NCI-H345 treated with DMSO at 0.1 percent for 48 hours (cell line): ENCODE measurements around the gene XPO6.

Experiments
- DNase-seq: peaks from one replicate; lab custom pipeline; 2025; ENCODE audit not compliant: unreplicated experiment; lab: John Stamatoyannopoulos, UW

XPO6 gene

DNA sequence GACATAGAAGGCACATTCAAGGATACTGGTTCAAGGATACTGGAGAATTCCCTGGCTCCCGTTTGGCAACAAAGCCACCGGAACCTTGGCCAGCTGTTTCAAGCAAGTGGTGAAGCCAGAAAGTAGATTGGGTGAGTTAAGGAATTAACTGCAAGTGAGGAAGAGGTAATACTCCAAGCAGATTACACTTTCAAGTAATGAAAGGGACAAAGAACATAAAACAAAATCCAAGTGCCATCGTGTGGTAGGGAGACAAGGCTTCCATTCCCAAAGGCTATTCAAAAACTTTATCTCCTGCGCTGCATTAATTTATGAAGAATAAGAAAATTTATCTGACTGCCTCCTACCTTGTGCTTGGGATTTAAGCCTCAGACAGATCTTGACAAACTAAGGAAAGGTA, 27.8 kb downstream of the XPO6 start:
- DNase-seq, result no peak

DNA sequence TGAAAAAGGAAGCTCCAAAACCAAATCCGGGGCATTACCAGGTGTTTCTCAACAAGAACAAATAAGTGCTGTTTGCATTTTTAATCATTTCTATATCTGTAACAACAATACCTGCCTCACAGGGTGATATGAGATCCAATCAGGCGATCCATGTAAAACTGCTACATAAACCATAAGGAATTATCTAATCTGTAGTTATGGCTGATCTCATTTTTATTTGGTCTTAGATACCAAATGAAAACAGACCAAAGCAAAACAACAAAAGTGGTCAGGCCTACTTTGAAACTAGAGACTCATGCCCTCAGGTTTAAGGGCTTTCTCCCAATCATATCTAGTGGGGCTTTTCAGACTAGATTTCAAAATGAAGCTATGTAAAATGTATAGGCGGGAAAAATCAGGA, 28.3 kb downstream of the XPO6 start:
- no peak for DNase-seq

DNA sequence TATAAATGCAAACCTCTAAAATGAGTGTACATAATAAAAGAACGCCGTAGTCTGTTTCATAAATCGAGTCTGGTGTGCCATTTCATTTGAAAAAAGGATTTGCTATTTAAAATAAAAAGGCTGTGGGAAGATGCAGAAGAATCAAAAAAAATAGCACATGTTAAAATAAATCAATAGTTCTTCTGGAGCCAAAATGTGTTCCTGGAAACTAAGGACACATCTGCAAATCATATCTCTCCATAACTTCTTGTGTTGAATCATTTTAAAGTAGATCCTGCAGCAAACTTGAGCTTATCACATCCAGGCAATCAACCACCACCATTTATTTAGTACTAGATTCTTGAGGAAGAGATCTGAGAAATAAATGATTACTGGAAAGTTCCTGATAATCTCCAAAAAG, 29.0 kb downstream of the XPO6 start:
- DNase-seq, result no peak

DNA sequence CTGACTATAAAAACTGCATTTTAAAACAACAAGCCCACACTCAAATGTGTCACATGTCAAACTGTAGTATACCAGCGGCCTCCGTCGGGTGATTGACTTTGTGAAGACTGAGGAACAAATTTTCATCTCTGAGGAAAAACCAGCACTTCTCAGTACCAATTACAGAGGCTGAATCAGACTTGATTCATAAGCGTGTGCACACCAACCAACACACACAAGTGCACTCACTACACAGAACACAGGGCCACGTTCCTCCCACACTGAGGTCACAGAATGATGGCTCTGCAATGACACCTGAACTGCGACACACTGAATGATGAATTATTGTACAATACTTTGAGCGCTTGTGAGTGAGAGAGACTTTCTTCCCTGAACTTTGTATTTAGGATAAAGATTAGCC, 29.6 kb downstream of the XPO6 start:
- no peak for DNase-seq

DNA sequence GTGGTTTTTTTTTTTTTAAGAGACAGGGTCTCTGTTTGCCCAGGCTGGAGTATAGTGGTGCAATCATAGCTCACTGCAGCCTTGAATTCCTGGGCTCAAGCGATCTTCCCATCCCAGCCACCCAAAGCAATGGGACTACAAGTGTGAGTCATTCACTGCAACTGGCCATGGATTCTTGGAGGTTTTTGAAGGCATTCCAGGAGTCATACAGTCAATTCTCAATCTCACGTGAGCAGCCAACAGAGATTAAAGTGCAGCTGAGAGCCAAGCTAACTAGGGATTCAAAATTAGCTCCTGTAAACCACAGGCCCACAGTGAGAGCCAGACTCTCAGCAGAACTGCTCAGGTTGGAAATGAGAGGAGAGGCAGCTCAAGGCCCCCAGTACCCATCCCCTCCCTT, 30.2 kb downstream of the XPO6 start:
- no peak for DNase-seq

DNA sequence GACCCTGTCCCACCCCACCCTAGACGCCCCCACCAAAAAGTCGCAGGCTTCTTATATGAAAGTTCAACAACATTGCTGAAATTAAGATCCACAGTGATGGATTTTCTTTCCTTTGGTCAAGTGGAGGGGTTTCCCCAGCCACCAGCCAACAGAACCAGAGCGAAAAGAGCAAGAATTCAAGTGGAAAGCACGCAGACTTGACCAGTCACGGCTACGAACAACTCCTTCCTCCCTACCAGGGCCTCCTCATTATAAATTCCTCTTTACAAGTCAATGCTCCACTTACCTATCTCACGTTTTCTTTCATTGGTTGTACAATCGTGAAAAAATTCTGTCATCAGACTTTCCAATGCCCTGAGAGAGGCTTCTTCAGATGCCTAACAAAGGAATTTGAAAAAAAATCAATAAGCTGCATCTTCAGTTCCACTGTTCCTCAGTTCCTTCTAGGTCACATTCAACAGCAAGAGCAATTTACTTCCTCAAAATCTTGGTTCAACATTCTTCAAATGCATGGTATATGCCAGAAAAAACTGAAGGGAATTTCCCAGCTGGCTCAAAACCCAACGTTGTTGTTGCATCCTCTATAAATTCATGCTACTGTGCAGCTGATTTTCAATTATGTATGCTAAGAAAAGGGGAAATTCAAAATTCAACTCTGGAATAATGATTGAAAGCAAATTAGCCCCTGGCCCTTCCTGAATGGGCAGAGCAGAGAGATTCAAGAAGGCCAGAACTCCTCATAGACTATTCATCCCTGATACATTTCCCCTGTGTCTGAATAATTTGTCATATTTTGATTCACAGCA, 30.9 kb downstream of the XPO6 start:
- DNase-seq, result no peak

DNA sequence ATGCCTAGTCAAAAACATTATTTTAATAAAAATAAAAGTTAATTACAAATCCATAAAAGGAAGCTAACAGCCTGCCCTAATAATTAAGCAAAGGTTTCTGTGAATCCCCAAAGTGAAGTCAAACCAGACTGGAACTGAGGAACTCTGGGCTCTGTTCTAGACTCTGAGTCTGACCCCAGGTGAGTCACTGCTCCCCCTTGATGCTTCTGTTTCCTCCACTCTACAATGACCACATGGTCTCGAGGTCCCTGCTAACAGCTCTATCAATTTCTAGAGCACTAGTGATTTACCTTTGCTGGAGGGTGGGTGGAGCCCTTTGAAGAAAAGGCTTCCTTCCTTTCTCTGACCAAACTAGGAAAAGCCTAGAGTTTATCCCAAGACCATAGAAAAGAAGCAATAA, 32.4 kb downstream of the XPO6 start:
- no peak for DNase-seq

DNA sequence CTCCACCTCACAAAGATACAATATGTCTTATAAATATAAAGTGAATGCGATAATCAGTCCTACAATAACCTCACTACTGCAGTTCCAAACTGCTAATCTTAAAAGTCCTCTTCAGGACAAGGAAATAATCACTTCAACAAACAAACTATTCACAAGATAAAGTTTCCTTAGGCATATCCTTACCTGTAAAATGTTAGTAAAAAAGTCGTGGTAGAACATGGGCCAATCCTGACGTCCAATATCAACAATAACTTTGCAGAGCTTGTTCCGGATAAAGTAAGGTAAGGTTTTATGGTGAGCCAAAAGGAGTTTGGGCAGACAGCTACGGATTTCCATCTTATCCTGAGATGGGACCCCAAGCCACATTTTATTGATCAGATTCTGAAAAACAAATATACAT, 36.0 kb downstream of the XPO6 start:
- no peak for DNase-seq

DNA sequence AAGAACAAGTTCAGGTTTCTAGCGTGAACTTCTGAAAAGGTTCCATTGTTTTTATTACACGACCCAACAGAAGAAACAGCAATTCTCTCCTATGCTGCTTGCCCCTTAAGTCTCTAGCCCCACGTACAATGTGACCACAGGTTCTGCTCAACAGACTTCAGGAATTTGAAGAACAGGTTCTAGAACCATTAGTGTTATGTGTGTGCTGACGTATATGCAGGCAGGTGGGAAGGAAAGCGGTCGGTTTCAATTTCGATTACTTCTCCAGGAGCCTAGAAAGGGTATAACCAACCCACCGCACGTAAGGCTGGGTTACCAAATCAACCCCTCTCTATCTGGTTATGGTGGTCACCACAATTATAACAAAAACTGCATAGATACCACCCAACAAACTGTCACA, 39.4 kb downstream of the XPO6 start:
- no peak for DNase-seq

DNA sequence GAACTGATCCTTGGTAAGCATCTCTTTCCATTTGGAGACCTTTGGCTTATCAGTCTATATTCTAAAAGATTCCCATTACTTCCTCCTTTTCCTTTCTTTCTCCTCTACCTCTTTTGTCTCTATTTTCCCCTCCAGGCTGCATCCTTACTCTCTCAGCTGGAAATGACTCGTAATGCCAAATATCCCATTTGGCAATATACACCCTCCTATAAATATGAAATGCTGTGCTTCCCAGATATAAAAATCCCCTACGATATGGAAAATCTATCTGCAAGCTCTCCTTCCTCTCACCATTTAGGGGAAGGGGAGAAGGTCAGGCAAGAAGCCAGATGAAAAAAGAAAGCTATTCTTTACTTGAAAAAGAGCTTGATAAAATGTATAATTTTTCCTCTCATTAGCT, 39.9 kb downstream of the XPO6 start:
- no peak for DNase-seq

DNA sequence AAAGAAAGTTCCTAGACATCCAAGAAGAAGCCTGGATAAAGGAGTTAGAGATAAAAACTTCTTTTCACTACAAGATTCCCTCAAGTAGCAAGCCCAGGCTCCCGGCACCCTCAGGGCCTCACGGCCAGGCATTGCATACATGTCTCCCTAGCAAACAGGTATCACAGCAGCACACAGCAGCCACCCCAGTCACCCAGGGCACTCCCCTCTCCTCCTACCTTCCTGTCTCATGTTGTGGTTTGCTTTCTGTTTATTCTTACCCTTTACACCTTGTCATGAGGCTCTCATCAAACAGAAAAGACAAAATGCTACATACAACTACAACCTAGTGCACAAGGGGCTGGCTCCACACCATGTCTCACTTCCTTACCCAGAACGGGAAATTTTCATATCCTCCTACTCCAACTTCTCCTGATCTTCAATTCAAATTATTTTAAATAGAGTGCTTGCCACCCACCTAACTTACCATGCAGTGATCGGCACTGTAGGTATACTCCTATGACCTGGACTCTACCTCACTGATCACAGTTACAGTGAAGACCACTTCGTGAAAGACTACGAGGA, 42.7 kb downstream of the XPO6 start:
- no peak for DNase-seq

DNA sequence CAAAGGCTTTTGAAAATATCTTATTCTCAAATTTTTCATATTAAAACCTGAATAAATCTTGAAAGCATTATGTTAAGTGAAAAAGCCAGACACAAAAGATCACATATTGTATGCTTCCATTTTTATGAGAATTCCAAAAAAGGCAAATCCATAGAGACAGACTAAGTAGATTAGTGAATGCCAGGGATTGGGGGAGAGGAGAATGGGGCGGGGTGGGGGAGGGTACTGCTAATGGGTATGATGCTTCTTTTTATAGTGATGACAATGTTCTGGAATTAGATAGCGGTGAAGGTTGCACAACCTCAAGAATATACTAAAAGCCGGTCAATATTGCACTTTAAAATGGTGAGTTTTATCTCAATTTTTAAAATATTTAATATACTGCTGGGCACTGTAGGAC, 44.0 kb downstream of the XPO6 start:
- no peak for DNase-seq

DNA sequence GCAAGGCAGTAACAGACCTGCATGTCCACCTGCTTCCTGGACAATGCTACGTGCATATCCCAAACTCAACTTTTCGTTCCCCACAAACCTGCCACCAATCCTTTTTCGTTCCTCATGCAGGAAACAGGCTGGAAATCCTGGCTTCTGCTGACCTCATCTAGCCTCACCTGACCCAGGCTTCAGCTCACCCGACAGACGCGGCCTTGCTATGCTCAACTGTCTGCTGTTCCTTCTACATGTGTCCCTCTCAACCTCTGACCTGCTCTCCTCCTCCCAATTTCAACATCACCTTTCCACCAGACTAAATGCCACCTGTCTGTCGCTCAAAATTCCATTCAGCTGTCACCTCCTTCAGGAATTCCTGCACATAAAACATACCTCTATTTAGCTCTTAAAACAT, 44.5 kb downstream of the XPO6 start:
- no peak for DNase-seq

DNA sequence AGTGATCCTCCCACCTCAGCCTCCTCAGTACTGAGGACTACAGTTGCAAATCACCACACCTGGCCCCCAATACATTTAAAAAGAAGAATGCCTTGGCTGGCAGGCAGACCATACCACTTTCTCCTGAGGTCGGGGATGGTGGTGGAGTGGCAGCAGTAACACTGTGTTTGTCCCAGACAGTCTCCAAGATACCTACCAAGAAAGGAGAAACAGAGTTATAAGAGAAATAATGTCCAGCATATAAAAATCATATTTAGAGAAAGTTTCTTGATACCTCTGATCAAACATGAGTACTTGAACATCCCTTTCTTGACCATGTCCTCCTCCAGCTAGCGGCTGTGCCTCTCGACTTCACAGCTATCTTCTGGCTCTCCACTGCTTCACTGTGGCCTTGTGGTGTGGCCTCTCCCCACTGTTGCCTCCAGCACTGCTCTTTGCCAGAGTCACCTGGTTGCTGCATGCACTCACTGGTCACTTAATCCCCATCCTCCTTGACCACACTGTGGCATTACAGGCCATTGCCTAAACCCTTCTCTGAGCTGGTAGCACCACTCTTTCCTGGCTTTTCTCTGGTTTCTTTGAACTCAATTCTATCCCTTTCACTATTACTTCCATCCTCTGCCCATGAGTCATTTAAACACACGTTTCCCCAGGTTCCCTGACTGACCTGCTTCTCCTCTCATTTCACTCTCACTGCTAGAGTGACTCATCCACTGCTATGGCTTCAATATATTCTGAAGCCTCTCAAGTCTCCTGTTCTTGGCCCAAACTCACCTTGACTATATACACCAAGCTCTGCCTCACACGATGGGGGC, 45.2 kb downstream of the XPO6 start:
- no peak for DNase-seq

DNA sequence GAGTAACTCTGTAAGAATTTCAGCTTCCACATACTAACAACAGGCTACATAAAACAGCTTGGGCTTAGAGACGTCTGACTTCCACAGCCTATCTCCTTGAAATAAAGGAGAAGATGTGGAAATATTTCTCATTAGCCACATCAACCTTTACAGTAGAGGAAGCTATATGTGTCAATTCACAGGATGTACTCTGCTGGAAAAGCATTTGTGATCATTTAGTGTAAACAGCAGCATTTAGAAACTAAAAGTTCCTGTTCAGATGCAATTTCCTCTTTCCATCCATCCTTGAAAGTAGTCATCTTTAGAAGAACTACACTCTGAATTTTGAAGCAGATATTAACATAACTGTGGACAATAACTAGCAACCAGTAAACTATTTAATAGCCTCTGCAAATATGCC, 46.2 kb downstream of the XPO6 start:
- DNase-seq, result no peak

DNA sequence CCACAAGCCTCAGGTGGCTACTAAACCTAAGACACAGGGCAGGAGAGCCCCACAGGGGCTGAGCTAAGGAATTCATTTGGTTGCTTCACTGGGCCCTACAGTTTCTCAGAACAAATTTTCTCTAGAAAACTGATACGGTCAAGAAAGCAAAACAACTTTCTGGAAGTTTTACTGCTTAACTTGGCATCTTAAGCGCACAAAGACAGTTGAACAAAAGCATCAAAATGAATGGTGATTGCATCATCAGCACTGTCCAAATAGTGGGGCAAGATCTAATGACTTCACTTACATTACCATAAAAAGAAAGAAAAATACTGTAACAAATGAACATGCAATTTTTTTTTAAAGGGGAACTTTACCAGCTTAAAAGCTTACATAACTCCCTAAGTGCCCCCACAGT, 47.6 kb downstream of the XPO6 start:
- DNase-seq, result no peak

DNA sequence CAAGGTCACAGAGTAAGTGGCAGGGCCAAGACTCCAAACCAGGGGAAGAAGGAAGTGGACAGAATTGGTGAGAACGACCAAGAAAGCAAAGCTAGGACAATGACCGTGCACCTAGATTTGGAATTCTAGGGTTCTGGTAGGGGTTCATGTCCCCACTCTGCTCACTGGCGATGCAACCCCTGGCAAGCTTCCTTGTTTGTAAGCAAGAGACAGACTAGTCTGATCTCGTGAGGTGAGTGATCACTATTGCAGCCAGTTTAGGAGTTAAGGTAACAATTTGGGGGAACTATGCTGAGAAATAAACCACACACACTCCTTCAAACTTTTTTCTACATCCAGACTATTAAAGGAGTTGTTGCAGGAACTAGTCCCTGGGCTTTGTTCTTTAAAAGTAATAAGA, 48.1 kb downstream of the XPO6 start:
- no peak for DNase-seq

DNA sequence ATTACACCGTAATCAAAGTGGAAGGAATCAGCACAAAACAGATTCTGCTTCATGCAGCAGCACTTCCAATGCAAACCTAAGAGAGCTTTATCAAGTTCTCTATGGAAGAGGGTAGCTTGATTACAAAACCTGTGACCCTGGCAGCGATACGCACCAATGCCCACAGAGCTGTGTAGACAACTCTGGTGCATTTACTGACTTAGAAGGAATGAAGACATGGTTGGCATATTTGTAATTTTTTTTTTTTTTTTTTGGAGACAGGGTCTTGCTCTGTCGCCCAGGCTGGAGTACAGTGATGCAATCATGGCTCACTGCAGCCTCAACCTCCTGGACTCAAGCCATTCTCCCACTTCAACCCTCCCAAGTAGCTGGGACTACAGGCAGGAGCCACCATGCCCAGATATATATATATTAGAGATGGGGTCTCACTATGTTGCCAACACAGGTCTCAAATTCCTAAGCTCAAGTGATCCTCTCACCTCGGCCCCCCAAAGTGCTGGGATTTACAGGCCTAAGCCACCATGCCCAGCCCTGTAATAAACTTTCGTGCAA, 49.4 kb downstream of the XPO6 start:
- DNase-seq, result no peak

DNA sequence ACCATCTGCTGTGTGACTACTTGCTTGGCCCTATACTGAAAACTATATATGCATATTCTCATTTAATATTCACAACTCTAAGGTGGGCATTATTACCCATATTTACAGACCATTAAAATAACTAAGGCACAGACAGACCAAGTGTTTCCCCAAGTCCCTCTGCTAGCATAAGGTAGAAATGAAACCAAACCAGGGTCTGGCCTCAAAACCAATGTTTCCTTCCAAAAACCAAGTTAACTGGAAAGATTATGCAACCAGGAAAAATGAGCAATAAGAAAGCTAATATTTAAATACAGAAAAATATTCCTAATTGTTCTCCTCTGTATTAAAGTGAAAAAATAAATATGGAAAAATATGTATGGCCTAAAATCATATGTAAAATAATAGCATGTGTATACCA, 50.1 kb downstream of the XPO6 start:
- DNase-seq, result no peak

DNA sequence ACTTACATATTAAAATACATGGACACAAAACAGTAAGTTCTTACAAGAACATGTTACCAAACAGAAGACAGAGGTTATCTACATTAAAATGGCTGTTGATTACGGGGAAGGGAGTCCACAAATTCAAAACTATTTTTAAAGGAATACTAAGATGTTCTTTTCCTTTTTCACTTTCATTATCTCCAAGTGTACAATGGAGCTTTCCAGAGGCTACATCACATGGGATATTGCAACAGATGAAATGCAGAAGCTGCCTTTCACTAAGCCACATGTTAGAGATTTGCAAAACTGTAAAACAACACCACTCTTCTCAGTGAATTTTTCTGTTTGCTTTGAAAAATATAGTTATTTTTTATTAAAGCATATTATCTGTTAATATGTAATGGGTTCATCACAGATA, 53.6 kb downstream of the XPO6 start:
- DNase-seq, result no peak

DNA sequence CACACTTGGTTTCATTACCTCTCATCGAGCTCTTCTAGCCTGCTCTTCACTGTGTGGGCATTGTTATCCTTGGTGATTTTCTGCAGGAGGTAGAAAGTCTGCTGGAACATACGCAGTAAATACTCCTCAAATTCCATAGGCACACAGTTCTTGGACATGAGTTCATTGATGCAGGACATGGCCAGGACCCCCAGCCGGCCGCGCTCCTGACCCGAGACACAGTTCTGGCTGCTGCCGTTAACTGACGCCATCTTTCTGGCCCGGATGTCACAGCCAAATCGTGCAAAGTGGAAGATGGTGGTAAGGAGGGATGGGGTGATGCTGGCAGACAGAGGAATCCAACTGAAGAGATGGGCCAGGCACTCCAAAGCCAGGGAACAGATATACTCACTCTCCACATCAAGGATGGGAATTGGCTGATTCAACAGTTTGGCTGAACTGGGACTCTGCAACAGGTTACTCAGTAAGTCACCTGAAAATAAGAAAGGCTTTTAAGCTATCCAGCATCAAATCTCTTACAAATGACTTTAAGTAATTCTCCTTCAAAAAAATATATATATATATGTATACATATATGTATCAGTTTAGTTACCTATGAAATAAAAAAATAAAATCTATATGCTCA, 55.6 kb downstream of the XPO6 start:
- DNase-seq, result no peak

DNA sequence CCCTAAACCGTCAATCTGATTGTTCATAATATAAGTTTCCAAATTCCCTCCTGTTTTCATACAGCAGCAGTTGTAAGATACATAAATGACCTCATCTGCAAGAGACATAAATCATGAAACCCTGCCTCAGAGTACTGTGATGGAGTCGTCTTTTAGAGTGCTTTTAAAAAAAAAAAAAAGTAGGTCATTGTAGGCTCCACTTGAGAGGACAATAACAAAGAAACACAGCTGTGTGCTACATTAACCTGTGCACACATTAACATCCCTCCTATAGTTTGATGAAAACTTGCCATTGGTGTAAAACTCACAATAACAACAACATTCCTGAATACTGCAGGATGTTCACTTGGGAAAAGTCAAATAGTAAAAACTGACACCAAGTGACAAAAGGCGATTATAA, 56.5 kb downstream of the XPO6 start:
- no peak for DNase-seq
